Endothelial cell of umbilical vein (primary cell): Measurements from ENCODE around the gene SLC4A5. TPM values are rescaled to one million over a fixed set of nuclear protein-coding genes. Genes with fewer than 3 reads are reported as not detected.

Source experiments
- BruUV-seq: library from RNA; stranded (reverse); fragments of 400-500 nt; replicated peaks from 2 replicates; lab custom pipeline; 2021; lab: Mats Ljungman, UMichigan
- CTCF ChIA-PET: fragments of 300-600, 350-600 bp; sonication (Branson Sonifier 250); formaldehyde crosslinking; loops from one replicate; lab custom pipeline; 2021; ENCODE audit warnings: antibody characterized with exemption, inconsistent platforms; lab: Charles Lee
- POLR2A ChIA-PET: fragments of 300-600, 350-600 bp; sonication (Branson Sonifier 250); formaldehyde crosslinking; loops from one replicate; lab custom pipeline; 2021; ENCODE audit warnings: antibody characterized with exemption, inconsistent platforms; lab: Charles Lee
- DNase-seq: peaks from one replicate; pipeline ENCODE4 v3.0.0-alpha.2; 2011; ENCODE audit warnings: low read depth, low spot score
- FAIRE-seq: peaks from 2 replicates; lab custom pipeline; 2011; peaks lifted over from hg19 to GRCh38; lab: Jason Lieb, UNC
- H2AFZ ChIP-seq: 2 replicates; pipeline ENCODE4 v1.6.0; 2012; ENCODE audit warnings: low read depth, low read length, control low read depth, inconsistent platforms
- H3K27ac ChIP-seq: 2 replicates; pipeline ENCODE4 v1.5.1; 2011; ENCODE audit warnings: low read depth, mild to moderate bottlenecking, control low read depth, low read length, moderate library complexity; ENCODE audit not compliant: insufficient read depth
- H3K27me3 ChIP-seq, 2 experiments: 2 replicates each; pipeline versions ENCODE4 v1.6.0 to v1.6.1; 2011; ENCODE audit warnings: low read length in 2 of 2, mixed read lengths in 1 of 2; ENCODE audit not compliant: control insufficient read depth in 2 of 2, insufficient read depth in 2 of 2
- H3K36me3 ChIP-seq, 2 experiments: 2 replicates in 1 of 2; 3 replicates in 1 of 2; pipeline ENCODE4 v1.5.1; 2011; ENCODE audit warnings: low read length in 2 of 2, mild to moderate bottlenecking in 1 of 2, moderate library complexity in 1 of 2; ENCODE audit not compliant: control insufficient read depth in 2 of 2, insufficient read depth in 2 of 2; ENCODE audit errors: extremely low read depth in 1 of 2
- H3K4me1 ChIP-seq: 3 replicates; pipeline ENCODE4 v1.5.1; 2011; ENCODE audit warnings: mild to moderate bottlenecking, low read length; ENCODE audit not compliant: control insufficient read depth, insufficient read depth; ENCODE audit errors: extremely low read depth
- H3K4me2 ChIP-seq: 2 replicates; pipeline ENCODE4 v1.6.1; 2011; ENCODE audit warnings: low read length, control low read depth, mixed read lengths; ENCODE audit not compliant: insufficient read depth
- H3K4me3 ChIP-seq, 3 experiments: fragments of 200-600 bp in 1 of 3; sonication (generic), shearing (Covaris generic) in 1 of 3; replicated peaks in 1 of 3; 2 replicates each; pipeline ENCODE4 v1.5.1; 2011 to 2016; ENCODE audit warnings: control low read depth in 3 of 3, low read length in 3 of 3, mild to moderate bottlenecking in 2 of 3, inconsistent platforms in 1 of 3, low read depth in 1 of 3, moderate library complexity in 1 of 3; ENCODE audit not compliant: insufficient read depth in 1 of 3
- H3K79me2 ChIP-seq: 2 replicates; pipeline ENCODE4 v1.6.0; 2012; ENCODE audit warnings: low read length, inconsistent platforms; ENCODE audit not compliant: control insufficient read depth, insufficient read depth
- H3K9ac ChIP-seq: replicated peaks from 2 replicates; pipeline ENCODE3; 2011; ENCODE audit warnings: low read length, control low read depth; ENCODE audit not compliant: insufficient read depth; ENCODE audit errors: extremely low read depth
- H3K9me1 ChIP-seq: replicated peaks from 3 replicates; pipeline ENCODE4 v1.6.0; 2011; ENCODE audit warnings: mild to moderate bottlenecking, low read length; ENCODE audit not compliant: control insufficient read depth, insufficient read depth; ENCODE audit errors: extremely low read depth
- H3K9me3 ChIP-seq: replicated peaks from 2 replicates; pipeline ENCODE4 v1.5.1; 2012; ENCODE audit warnings: low read length, inconsistent platforms; ENCODE audit not compliant: control insufficient read depth, insufficient read depth
- H4K20me1 ChIP-seq: replicated peaks from 2 replicates; pipeline ENCODE3; 2011; ENCODE audit warnings: mild to moderate bottlenecking, low read length; ENCODE audit not compliant: control insufficient read depth, insufficient read depth; ENCODE audit errors: extremely low read depth
- CTCF ChIP-seq, 2 donors: IDR thresholded peaks; 1 replicate in 1 of 2; 2 replicates in 1 of 2; pipeline ENCODE4 v1.5.1; 2011; ENCODE audit warnings: low read length in 2 of 2, mild to moderate bottlenecking in 2 of 2, moderate library complexity in 2 of 2, control low read depth in 1 of 2, inconsistent platforms in 1 of 2, low read depth in 1 of 2; ENCODE audit not compliant: insufficient read depth in 1 of 2; ENCODE audit errors: extremely low read depth in 1 of 2
- EZH2 ChIP-seq: IDR thresholded peaks from 2 replicates; pipeline ENCODE4 v1.6.1; 2012; ENCODE audit warnings: borderline replicate concordance, low read depth, mild to moderate bottlenecking, moderate library complexity, low read length, inconsistent platforms; ENCODE audit not compliant: severe bottlenecking
- FOS ChIP-seq: IDR thresholded peaks from 2 replicates; pipeline ENCODE4 v1.6.1; 2011; ENCODE audit warnings: mild to moderate bottlenecking, low read length, moderate library complexity, borderline replicate concordance; ENCODE audit not compliant: insufficient read depth
- GATA2 ChIP-seq: IDR thresholded peaks from 2 replicates; pipeline ENCODE4 v1.7.0; 2011; ENCODE audit warnings: low read depth, mild to moderate bottlenecking, moderate library complexity, mixed read lengths, low read length; ENCODE audit not compliant: insufficient read length, insufficient read depth
- JUN ChIP-seq: IDR thresholded peaks from 2 replicates; pipeline ENCODE4 v1.6.1; 2011; ENCODE audit warnings: borderline replicate concordance, low read depth; ENCODE audit not compliant: insufficient read length, insufficient read depth
- MYC ChIP-seq: IDR thresholded peaks from one replicate; pipeline ENCODE4 v1.6.1; 2011; ENCODE audit warnings: mild to moderate bottlenecking, low read depth, low read length
- POLR2A ChIP-seq: IDR thresholded peaks from 2 replicates; pipeline ENCODE4 v1.6.1; 2012; ENCODE audit warnings: low read depth, mild to moderate bottlenecking, control low read depth, low read length
- POLR2AphosphoS5 ChIP-seq: IDR thresholded peaks from 2 replicates; pipeline ENCODE4 v1.6.1; 2012; ENCODE audit warnings: low read depth, mild to moderate bottlenecking, control low read depth, low read length, moderate library complexity; ENCODE audit not compliant: insufficient read depth
- dilution Hi-C: fragments of 300-500 bp; cut with MboI; formaldehyde crosslinking; loops from one replicate; pipeline ENCODE4 v1.15.0; 2019; ENCODE audit warnings: low sequenced_read_pairs; ENCODE audit not compliant: extremely low pct_ligation_motif_present
- intact Hi-C: fragments of 100-400 bp; cut with micrococcal nuclease; formaldehyde crosslinking; loops from one replicate; pipeline ENCODE4 v1.10.0; 2022
- polyA plus RNA-seq, 4 experiments: library from polyadenylated mRNA; depleted of rRNA in 3 of 4; stranded (reverse) in 3 of 4; unstranded in 1 of 4; fragments of >200 nt; gene quantifications; 2 replicates each; pipeline versions ENCODE4 v1.2.1 to v1.2.3, GENCODE V29; 2011 to 2012; ENCODE audit warnings: missing spikeins in 1 of 4
- total RNA-seq: library from RNA; stranded (reverse); gene quantifications from 2 replicates; pipeline ENCODE4 v1.2.3, GENCODE V29; 2021
- TF ChIP-seq, protein P1 (sequence below): IDR thresholded peaks from 2 replicates; pipeline ENCODE4 v1.6.1; 2011; ENCODE audit not compliant: insufficient read depth, insufficient read length

Gene SLC4A5
- total and polyA plus RNA-seq, 2 donors (not counting 3 experiments of a cell fraction or from before 2014, with no cell fraction given), result 0.12 to 0.97 TPM

GRCh38 chr2:74327627-74328026 lies 15.6 kb downstream of the SLC4A5 start:
- Histone ChIP-seq H3K27me3 (peaks cover 9 to 14% of the 10 kb centered on the region in 2 experiments), H2AFZ (no peak overlapping the region), H4K20me1 (no peaks in the 10 kb centered on the region), H3K79me2 (no peaks in the 10 kb centered on the region), H3K36me3 (no peaks in the 10 kb centered on the region), H3K4me3 (no peak overlapping the region), H3K9me3 (no peaks in the 10 kb centered on the region), H3K9me1 (no peaks in the 10 kb centered on the region), H3K9ac (no peak overlapping the region), H3K4me2 (no peak overlapping the region), H3K4me1 (no peaks in the 10 kb centered on the region), H3K27ac (no peak overlapping the region)
- intact Hi-C loops (no loop called here), dilution Hi-C loops (no loop called here)
- no TSS peak for BruUV-seq
- DNase-seq (no peak), FAIRE-seq (no peak)
- no peak for TF ChIP-seq EZH2
- CTCF ChIA-PET, result interaction anchor here (8.9 kb wide), 1 partner anchor 7 kb away, joined by 110 read pairs; no protein-coding TSS in a partner anchor
- POLR2A ChIA-PET, result no interaction called here

DNA sequence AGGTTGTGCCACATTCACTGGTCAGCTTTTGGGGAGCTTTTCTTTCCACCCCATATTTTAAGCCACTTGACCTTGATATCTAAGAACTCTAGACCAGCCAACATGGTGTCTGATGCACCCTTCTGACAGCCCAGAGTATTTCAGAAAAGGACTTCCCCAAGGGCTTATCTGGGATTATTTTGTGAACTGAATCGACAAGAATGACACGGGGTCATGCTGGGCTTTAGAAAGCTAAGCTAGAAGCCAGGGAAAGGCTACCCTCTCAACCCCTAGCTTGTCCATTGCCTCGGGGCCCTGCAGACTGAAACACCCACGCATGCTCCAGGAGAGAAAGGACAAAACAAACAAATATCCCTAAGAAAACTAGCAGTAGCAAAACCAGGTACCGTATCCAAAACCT lies 16.0 kb downstream of the SLC4A5 start:
- POLR2A ChIA-PET, result no interaction called here

More for the DNA sequence above, 16.0 kb downstream of the SLC4A5 start:
- H3K4me1 ChIP-seq, result no peaks in the 10 kb centered on the region
- dilution Hi-C loops (no loop called here), intact Hi-C loops (no loop called here)
- FAIRE-seq (no peak), DNase-seq (no peak)
- no peak overlapping the region for H3K27ac ChIP-seq
- no peaks in the 10 kb centered on the region for H3K9me1 ChIP-seq
- no peaks in the 10 kb centered on the region for H3K9me3 ChIP-seq
- H3K79me2 ChIP-seq, result no peaks in the 10 kb centered on the region
- H3K36me3 ChIP-seq, result no peaks in the 10 kb centered on the region
- H3K9ac ChIP-seq, result no peak overlapping the region
- H3K4me3 ChIP-seq, result no peak overlapping the region
- no peak for TF ChIP-seq CTCF (IDR thresholded peaks at IDR 0.05; ENCODE audit: extremely low read depth in 1 of 2, insufficient read depth in 1 of 2, low read depth in 1 of 2, low read length in 2 of 2)
- no peak for TF ChIP-seq JUN
- no peak for TF ChIP-seq GATA2
- TF ChIP-seq POLR2AphosphoS5, result no peak
- TF ChIP-seq FOS, result no peak
- TF ChIP-seq, protein P1, sequence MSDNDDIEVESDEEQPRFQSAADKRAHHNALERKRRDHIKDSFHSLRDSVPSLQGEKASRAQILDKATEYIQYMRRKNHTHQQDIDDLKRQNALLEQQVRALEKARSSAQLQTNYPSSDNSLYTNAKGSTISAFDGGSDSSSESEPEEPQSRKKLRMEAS, result no peak
- TF ChIP-seq EZH2, result no peak
- no peak for TF ChIP-seq MYC
- TF ChIP-seq POLR2A, result no peak
- H3K27me3 ChIP-seq, result peaks cover 9 to 14% of the 10 kb centered on the region in 2 experiments
- no peaks in the 10 kb centered on the region for H4K20me1 ChIP-seq
- H3K4me2 ChIP-seq, result no peak overlapping the region
- CTCF ChIA-PET, result interaction anchor here (8.9 kb wide), 1 partner anchor 7 kb away, joined by 110 read pairs; no protein-coding TSS in a partner anchor
- H2AFZ ChIP-seq, result no peak overlapping the region
- BruUV-seq, result no TSS peak
